ENCODE measurements around the gene C1QTNF1.

- TF ChIP-seq, protein P1, sequence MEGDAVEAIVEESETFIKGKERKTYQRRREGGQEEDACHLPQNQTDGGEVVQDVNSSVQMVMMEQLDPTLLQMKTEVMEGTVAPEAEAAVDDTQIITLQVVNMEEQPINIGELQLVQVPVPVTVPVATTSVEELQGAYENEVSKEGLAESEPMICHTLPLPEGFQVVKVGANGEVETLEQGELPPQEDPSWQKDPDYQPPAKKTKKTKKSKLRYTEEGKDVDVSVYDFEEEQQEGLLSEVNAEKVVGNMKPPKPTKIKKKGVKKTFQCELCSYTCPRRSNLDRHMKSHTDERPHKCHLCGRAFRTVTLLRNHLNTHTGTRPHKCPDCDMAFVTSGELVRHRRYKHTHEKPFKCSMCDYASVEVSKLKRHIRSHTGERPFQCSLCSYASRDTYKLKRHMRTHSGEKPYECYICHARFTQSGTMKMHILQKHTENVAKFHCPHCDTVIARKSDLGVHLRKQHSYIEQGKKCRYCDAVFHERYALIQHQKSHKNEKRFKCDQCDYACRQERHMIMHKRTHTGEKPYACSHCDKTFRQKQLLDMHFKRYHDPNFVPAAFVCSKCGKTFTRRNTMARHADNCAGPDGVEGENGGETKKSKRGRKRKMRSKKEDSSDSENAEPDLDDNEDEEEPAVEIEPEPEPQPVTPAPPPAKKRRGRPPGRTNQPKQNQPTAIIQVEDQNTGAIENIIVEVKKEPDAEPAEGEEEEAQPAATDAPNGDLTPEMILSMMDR (conservative IDR thresholded peaks at IDR 0.05; ENCODE audit: low read length) = no peak
- TF ChIP-seq EZH2phosphoT487 (IDR thresholded peaks at IDR 0.05; ENCODE audit: borderline replicate concordance, low read depth, low read length) = no peak
Observed at GRCh38 chr17:79049821-79050220, 25.9 kb downstream of the C1QTNF1 start.
